Measurements from ENCODE around the gene HMOX2.

Gene HMOX2

GRCh38 chr16:4500272-4500671, 24.1 kb downstream of the HMOX2 start:
- DNase-seq (ENCODE audit: low read depth in 2 of 2) = no peak

DNA sequence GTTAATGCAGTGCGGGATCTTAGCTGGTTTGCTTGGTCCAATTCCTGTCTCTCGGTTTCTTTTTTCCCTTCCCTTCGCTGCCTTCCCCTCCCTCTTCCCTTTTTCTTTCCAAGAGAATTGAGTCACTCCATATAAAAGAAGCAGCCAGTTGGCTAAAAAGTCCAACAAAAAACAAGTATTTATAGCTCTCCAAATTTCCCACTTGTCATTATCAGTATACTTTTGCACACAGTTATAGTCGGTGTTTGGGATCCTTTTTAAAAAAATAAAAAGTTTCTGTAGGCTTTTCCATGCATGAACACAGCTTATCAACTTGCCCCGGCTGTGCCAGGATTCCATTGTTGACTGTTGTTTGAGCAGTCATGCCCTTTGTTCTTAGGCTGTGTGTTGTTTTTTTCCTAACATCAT, 24.9 kb downstream of the HMOX2 start:
- DNase-seq (ENCODE audit: low read depth in 2 of 2) = no peak

DNA sequence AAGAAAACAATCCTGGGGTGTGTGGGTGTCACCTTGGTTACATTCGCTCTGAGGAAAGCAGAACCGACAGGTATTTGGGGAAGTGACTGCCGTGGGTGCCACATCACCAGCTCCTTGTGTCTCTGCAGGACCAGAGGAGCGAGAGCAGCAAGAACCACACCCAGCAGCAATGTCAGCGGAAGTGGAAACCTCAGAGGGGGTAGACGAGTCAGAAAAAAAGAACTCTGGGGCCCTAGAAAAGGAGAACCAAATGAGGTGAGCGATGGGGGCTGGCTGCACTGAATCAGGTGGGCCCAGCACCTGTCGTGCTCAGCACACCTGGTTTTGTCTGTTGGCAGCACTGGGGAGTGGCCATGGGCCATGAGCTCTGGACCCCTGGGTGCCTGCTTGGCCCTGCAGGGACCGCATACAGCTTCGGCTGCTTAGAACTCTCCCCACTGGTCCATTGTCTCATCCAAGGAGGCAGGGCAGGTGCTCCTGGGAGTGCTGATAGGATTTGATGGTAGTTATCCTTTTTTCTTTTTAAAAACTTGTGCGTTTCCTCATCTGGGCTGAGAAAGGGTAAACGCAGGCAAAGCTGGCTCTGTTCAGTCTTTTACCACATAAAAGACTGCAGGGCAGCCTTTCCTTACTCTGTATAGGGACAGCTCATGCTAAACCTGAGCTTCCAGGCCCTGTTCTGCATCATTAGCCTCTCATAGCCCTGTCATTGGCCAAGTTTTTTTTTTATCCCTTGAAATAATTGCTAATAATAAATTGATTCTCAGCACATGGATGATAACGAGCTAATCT, 29.4 kb downstream of the HMOX2 start:
- peak; percentile 34 to 55 for DNase-seq (ENCODE audit: low read depth in 2 of 2)

DNA sequence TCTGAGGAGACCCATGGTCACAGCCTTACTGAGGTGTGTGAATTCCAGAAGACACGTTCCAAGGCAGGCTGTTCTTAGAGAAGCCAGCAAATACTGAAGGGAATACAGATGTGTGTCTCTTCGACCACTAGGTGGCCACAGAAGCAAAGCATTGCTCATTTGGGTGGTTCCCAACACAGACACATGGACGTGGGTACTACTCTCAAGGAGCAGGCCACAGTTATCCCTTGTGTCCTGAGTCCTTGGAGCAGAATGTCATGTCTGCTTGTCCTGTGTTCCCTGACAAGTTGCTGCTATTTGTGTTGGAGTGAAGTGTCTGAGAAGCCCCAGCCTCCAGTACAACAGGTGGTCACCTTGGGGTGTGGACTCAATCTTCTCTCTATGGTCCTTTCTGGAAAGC, 30.3 kb downstream of the HMOX2 start:
- DNase-seq (ENCODE audit: low read depth in 2 of 2) = peak; percentile 20 to 42

GRCh38 chr16:4507588-4508345, 31.6 kb downstream of the HMOX2 start:
- no peak for DNase-seq (ENCODE audit: low read depth in 2 of 2)

DNA sequence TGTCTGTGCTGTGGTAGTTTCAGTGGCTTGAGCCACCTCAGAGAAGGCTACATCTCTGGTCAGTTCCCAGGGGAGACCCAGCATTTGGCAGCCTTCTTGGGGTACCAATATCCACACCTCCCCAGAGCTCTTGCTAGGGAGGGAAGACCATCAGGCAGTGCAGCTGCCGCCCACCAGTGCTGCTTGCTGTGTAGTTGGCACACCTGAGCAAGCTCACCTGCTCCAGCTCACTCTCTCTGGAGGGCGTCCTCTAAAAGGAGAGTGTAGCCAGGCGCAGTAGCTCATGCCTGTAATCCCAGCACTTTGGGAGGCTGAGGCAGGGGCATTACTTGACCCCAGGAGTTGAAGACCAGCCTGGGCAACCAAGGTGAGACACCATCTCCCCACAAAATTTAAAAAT, 32.6 kb downstream of the HMOX2 start:
- no peak for DNase-seq (ENCODE audit: low read depth in 2 of 2)

DNA sequence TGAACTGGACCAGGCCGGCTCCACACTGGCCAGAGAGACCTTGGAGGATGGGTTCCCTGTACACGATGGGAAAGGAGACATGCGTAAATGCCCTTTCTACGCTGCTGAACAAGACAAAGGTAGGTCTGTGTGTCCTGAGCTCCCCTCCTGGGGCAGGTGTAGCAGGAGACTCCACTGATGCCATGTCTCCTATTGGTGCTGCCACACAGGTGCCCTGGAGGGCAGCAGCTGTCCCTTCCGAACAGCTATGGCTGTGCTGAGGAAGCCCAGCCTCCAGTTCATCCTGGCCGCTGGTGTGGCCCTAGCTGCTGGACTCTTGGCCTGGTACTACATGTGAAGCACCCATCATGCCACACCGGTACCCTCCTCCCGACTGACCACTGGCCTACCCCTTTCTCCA, 33.2 kb downstream of the HMOX2 start:
- DNase-seq (ENCODE audit: low read depth in 2 of 2) = no peak

GRCh38 chr16:4510131-4510530, 33.9 kb downstream of the HMOX2 start:
- no peak for DNase-seq (ENCODE audit: low read depth in 2 of 2)

- no peak for DNase-seq (ENCODE audit: low read depth in 2 of 2)
These were observed 34.7 kb downstream of the HMOX2 start for GRCh38 chr16:4510747-4511426.

GRCh38 chr16:4511441-4512082, 35.4 kb downstream of the HMOX2 start:
- no peak for DNase-seq (ENCODE audit: low read depth in 2 of 2)

GRCh38 chr16:4512473-4512872, 36.3 kb downstream of the HMOX2 start:
- DNase-seq (ENCODE audit: low read depth in 2 of 2) = no peak

- no peak for DNase-seq (ENCODE audit: low read depth in 2 of 2)
These were observed 37.1 kb downstream of the HMOX2 start for GRCh38 chr16:4513086-4513860.

DNA sequence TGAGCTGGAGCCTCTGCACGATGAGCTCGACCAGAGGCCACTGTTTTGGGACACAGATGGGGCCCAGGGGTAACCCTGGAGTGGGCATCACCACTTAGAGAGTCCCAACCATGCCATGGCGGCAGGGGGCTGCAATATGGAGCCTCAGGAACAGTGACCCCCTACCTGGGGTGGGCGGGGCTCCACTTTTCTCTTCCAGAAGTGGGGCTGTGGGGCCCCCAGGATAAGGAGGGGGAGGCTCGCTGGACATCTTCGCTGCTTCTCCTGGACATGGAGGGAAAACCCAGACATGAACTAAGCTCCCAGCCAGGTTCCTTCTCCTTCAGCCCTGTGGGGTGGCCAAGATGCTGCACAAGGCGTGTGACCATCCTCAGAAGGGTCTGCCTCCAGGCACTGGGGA, 37.7 kb downstream of the HMOX2 start:
- DNase-seq (ENCODE audit: low read depth in 2 of 2) = no peak

DNA sequence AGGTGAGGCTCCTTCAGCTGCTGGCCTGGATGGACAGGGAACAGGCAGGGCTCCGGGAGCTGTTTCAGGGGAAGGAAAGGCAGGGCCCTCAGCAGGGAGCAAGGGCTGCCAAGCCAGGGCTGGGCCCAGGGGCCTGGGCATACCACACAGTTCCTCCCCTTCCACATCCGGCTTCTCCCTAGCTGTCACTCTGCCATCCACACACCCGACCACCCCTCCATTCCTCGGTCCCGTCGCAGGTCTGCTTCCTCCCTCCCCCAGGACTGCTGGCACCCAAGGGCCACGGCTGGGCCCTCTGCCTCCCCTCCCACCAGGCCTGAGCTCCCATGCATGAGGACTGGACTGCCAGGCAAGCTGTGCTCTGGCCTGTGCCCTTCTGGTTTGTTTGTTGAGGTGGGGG, 38.4 kb downstream of the HMOX2 start:
- DNase-seq (ENCODE audit: low read depth in 2 of 2) = no peak

DNA sequence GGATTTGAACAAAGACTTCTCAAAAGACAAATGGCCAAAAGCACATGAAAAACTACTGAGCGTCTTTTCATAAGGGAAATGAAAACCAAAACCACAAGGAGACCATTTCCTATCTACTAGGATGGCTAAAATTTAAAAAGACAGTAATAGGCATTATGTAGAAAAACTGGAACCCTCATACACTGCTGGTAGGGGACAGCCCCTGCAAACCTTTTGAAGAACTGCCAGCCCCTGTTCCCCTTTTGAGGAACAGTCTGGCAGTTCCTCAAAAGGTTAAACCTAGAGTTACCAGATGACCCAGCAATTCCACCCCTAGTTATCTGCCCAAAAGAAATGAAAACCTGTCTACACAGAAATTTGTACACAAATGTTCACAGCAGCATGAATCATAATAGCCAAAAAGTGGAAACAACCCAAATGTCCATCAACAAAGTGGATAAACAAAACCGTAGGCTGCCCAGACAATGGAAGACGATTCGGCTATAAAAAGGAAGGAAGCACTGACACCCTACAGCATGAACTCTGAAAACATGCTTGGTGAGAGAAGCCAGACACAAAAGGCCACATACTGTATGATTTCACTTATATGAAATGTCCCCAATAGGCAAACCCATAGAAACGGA, 39.5 kb downstream of the HMOX2 start:
- no peak for DNase-seq (ENCODE audit: low read depth in 2 of 2)

GRCh38 chr16:4517812-4518680, 41.8 kb downstream of the HMOX2 start:
- DNase-seq (ENCODE audit: low read depth in 2 of 2) = no peak

- DNase-seq (ENCODE audit: low read depth in 2 of 2) = no peak
These were observed 43.3 kb downstream of the HMOX2 start for GRCh38 chr16:4519274-4520058.

GRCh38 chr16:4520913-4521312, 44.7 kb downstream of the HMOX2 start:
- DNase-seq (ENCODE audit: low read depth in 2 of 2) = no peak

- DNase-seq (ENCODE audit: low read depth in 2 of 2) = no peak
These were observed 45.9 kb downstream of the HMOX2 start for GRCh38 chr16:4522051-4522581.

All from activated CD8-positive, alpha-beta memory T cell treated with anti-CD3 and anti-CD28 coated beads for 4 hours (primary cell).